RWPE1 (cell line): ENCODE data around the gene ADI1.

ENCODE experiments used
- CTCF ChIA-PET: fragments of 350-600 bp; sonication (Branson Sonifier 250); formaldehyde crosslinking; extraction: SDS; loops from one replicate; lab custom pipeline; 2021; lab: Yijun Ruan, JAX
- POLR2A ChIA-PET: fragments of 400-600 bp; formaldehyde crosslinking; extraction: SDS; loops from one replicate; lab custom pipeline; 2020; ENCODE audit warnings: antibody characterized with exemption; ENCODE audit not compliant: low non-redundant PET; lab: Yijun Ruan, JAX
- DNase-seq: peaks from one replicate; pipeline ENCODE4 v3.0.0; 2012; ENCODE audit warnings: low spot score
- H3K27ac ChIP-seq: fragments of 450-650 bp; 2 replicates; pipeline ENCODE4 v1.5.1; 2017
- TF ChIP-seq, protein P1 (sequence below): fragments of 450-650 bp; conservative IDR thresholded peaks from 2 replicates; pipeline ENCODE4 v1.5.1; 2017; ENCODE audit warnings: low read depth, mild to moderate bottlenecking

ADI1 gene

DNA sequence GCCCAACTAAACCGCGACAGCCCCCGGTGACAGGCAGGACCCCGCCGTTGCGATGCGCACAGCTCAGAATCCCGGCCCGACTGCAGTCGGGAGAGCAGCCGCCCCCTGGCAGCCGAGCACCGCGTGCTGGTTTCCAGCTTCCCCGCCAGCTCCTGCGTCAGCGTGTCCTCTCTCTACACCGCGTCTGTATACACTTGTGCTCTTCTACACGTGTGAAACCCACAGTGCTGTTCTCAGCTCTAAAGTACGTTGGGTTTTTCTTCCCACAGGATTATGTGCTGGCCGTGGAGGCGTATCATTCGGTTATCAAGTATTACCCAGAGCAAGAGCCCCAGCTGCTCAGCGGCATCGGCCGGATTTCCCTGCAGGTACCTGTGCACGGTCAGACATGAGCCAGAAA is 54.0 kb downstream of the ADI1 start:
- H3K27ac ChIP-seq = peak overlapping the region; percentile 98
- no peak for DNase-seq
- ChIA-PET CTCF (interaction anchor here (0.7 kb wide), 1 partner anchor 1986 kb away, joined by 3 read pairs; no protein-coding TSS in a partner anchor), POLR2A (no interaction called here)
- TF ChIP-seq, protein P1, sequence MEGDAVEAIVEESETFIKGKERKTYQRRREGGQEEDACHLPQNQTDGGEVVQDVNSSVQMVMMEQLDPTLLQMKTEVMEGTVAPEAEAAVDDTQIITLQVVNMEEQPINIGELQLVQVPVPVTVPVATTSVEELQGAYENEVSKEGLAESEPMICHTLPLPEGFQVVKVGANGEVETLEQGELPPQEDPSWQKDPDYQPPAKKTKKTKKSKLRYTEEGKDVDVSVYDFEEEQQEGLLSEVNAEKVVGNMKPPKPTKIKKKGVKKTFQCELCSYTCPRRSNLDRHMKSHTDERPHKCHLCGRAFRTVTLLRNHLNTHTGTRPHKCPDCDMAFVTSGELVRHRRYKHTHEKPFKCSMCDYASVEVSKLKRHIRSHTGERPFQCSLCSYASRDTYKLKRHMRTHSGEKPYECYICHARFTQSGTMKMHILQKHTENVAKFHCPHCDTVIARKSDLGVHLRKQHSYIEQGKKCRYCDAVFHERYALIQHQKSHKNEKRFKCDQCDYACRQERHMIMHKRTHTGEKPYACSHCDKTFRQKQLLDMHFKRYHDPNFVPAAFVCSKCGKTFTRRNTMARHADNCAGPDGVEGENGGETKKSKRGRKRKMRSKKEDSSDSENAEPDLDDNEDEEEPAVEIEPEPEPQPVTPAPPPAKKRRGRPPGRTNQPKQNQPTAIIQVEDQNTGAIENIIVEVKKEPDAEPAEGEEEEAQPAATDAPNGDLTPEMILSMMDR = no peak

DNA sequence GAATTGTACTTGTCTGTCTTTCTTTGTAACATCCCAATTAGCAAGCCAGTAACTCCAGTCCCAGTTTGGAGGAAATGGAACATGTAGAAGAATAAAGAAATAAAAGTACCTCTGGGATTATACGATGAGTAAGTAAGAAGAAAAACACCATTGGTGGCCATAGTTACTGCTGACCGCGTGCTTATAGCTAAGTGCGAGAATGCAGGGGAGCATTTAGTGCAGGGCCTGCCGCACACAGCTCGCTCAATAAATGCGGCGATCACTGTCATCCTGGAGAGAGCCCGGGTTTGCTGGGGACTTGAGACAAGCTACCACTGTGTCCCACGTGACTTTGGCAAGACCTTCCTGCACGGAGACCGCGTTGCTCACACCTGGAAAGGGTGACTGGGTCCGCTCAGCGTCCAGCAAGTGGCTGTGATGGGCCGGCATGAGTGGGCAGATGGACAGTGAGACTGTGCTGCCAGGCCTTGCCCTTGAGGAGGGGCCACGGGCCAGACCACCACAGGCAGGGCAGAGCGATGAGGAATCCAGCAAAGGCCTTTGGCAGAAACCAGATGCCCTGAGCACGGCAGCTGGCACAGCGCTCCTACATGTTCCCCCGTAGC is 54.8 kb downstream of the ADI1 start:
- POLR2A ChIA-PET = no interaction called here
- CTCF ChIA-PET = interaction anchor here (1.3 kb wide), 1 partner anchor 41 kb away, joined by 6 read pairs; no protein-coding TSS in a partner anchor

DNA sequence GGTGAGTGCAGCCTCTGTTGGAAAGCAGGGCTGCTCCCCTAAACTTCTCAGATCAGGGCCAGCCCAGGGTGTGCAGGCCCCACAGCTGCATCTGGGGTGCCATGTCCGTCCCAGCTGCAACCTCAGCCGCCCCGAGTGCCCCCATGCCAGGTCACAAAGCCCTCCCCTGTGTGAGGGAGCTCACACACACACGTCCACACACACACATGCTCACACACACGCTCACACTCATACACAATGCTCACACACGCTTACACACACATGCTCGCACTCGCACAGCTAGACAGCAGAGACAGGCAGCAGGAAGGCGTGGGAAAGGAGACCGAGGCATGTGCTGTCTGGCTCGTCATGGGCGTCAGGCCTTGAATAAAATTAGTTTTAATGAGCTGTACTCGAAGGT is 55.4 kb downstream of the ADI1 start:
- ChIA-PET POLR2A (no interaction called here), CTCF (interaction anchor here (1.3 kb wide), 1 partner anchor 40 kb away, joined by 6 read pairs; no protein-coding TSS in a partner anchor)
- TF ChIP-seq, protein P1 = no peak
- H3K27ac ChIP-seq = peak overlapping the region; percentile 98
- DNase-seq = no peak

More for the DNA sequence above, 54.8 kb downstream of the ADI1 start:
- DNase-seq = no peak
- TF ChIP-seq, protein P1 = no peak
- peak overlapping the region; percentile 98 for H3K27ac ChIP-seq

DNA sequence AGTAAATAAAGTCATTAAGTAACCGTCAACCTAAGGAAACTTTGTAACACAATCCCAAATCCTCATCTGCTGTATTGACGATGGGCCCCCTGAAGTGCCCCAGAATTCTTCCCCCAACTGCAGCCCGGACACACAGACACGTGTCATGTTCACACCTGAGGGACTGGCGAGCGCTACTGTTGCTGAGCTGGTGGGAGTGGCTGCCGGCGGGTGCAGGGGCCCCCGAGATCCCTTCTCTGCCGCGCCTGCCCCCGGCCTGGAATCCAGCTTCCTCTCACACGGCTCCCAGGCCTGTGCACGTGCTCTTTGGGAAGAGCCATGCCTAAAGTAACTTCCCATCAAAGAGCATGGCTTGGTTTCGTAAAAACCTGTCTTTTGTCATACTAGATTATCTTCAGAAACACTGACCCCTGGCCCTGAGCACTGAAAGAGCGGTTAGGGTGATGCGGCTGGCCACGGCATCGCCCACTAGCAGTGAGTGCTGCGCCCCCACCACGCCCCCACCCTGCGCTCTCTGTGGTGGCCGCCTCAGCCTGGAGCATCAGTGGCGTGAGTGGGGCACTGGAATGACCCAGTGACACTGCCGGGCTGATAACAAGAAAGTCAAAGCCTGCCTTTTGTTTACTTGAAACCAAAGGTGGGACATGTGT is 56.0 kb downstream of the ADI1 start:
- ChIA-PET CTCF (interaction anchor here (0.6 to 1.5 kb wide), 3 partner anchors 10 to 40 kb away, joined by 3 to 6 read pairs (median 6); no protein-coding TSS in a partner anchor), POLR2A (no interaction called here)
- H3K27ac ChIP-seq = peak overlapping the region; percentile 98
- TF ChIP-seq, protein P1 = no peak
- DNase-seq = no peak

DNA sequence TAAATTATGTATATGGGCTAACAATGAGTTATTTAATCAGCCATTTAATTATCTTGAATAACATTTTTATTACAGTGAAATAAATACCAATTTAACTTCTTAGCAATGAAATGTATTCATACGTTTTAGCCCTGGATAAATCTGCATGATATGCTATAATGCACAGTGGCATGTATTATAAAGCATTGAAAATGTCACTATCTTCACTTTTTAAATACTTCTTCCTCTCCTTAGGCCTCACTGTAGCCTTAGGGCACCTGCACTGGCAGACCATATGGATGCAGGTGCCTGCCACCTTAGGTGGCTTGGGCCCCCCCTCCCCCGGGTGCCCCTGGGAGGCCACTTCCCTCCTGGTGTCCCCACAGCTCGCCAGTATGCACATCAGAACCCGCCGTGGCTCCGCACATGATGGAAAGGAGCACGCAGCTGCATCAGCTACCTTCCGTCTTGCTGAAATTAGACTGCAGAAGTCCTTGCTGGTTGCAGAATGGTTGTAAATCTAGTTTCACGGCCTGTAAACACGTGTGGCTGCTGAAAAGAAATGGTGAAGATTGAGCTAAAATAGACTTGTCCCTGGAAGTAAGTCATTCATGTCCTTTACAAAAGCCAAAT is 56.7 kb downstream of the ADI1 start:
- DNase-seq = no peak
- POLR2A ChIA-PET = no interaction called here
- CTCF ChIA-PET = interaction anchor here (0.6 to 1.5 kb wide), 6 partner anchors 10 to 269 kb away, joined by 3 to 6 read pairs (median 4); no protein-coding TSS in a partner anchor
- TF ChIP-seq, protein P1 = peak; percentile 69
- peak overlapping the region; percentile 98 for H3K27ac ChIP-seq

DNA sequence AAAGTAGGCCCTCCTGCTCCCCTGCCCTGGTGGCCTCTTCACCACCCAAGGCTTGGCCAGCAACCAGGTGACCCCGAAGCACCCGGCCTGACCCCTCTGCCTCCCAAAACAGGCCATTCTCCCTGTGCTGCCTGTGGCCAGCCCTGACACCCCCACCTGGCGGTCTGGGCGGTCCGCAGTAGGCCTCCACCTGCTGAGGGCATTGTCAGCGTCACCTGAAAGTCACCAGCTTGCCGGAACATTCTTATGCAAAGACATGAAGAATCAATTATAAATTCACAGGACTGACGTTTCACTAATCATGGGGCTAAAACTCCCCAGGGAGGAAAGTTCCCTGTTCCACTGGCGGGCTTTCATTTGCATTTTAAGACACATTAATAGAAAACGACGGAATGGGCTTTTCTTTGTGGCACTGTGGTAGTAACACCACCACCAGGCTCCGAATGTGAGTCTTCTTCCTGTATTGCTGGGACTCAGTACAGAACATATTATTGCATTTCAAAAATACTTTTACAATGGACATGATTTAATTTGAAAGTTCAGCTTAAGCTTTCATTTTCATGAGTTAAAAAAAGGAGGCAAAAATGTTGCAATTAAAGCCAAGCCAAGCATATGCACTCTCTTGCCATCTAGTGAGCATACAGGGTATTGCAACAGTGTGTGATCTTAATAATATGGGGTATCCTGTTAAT is 57.4 kb downstream of the ADI1 start:
- CTCF ChIA-PET = interaction anchor here (0.6 to 1.5 kb wide), 7 partner anchors 10 to 268 kb away, joined by 3 to 6 read pairs (median 4); no protein-coding TSS in a partner anchor
- POLR2A ChIA-PET = no interaction called here
- peak overlapping the region; percentile 53 for H3K27ac ChIP-seq
- TF ChIP-seq, protein P1 = peak; percentile 97
- DNase-seq = peak; percentile 60
